Keratinocyte (primary cell): ENCODE data around the gene TNPO2. TPM values are rescaled to one million over a fixed set of nuclear protein-coding genes. Genes with fewer than 3 reads are reported as not detected.

Source experiments
- DNase-seq: peaks from one replicate; pipeline ENCODE4 v3.0.0-alpha.2; 2011; ENCODE audit warnings: low read depth, missing footprints, low spot score
- FAIRE-seq: peaks from 2 replicates; lab custom pipeline; 2011; peaks lifted over from hg19 to GRCh38; lab: Jason Lieb, UNC
- H2AFZ ChIP-seq: 2 replicates; pipeline ENCODE4 v1.6.0; 2012; ENCODE audit warnings: low read length, control low read depth, inconsistent platforms; ENCODE audit not compliant: control insufficient read depth
- H3K27ac ChIP-seq: 2 replicates; pipeline ENCODE4 v1.5.1; 2011; ENCODE audit warnings: low read length; ENCODE audit not compliant: control insufficient read depth, insufficient read depth
- H3K27me3 ChIP-seq: 3 replicates; pipeline ENCODE4 v1.6.0; 2011; ENCODE audit warnings: low read length; ENCODE audit not compliant: control insufficient read depth, insufficient read depth; ENCODE audit errors: extremely low read depth
- H3K36me3 ChIP-seq, 2 experiments: 2 replicates in 1 of 2; 3 replicates in 1 of 2; pipeline ENCODE4 v1.5.1; 2011; ENCODE audit warnings: low read length in 2 of 2, mild to moderate bottlenecking in 1 of 2; ENCODE audit not compliant: control insufficient read depth in 2 of 2, insufficient read depth in 2 of 2; ENCODE audit errors: extremely low read depth in 1 of 2
- H3K4me1 ChIP-seq: 3 replicates; pipeline ENCODE4 v1.5.1; 2011; ENCODE audit warnings: low read length; ENCODE audit not compliant: control insufficient read depth, insufficient read depth; ENCODE audit errors: extremely low read depth
- H3K4me2 ChIP-seq: 3 replicates; pipeline ENCODE4 v1.6.0; 2011; ENCODE audit warnings: low read depth, low read length; ENCODE audit not compliant: control insufficient read depth, insufficient read depth; ENCODE audit errors: extremely low read depth
- H3K4me3 ChIP-seq, 3 experiments: fragments of 200-600 bp in 1 of 3; sonication (generic) in 1 of 3; 2 replicates in 2 of 3; 3 replicates in 1 of 3; pipeline ENCODE4 v1.5.1; 2011 to 2016; ENCODE audit warnings: low read length in 3 of 3, mild to moderate bottlenecking in 3 of 3, control low read depth in 2 of 3, inconsistent platforms in 1 of 3, low read depth in 1 of 3, mixed read lengths in 1 of 3, mixed run types in 1 of 3, moderate library complexity in 1 of 3; ENCODE audit not compliant: control insufficient read depth in 2 of 3, insufficient read depth in 2 of 3; ENCODE audit errors: extremely low read depth in 1 of 3
- H3K79me2 ChIP-seq: 2 replicates; pipeline ENCODE4 v1.6.0; 2012; ENCODE audit warnings: low read length; ENCODE audit not compliant: control insufficient read depth, insufficient read depth
- H3K9ac ChIP-seq: 3 replicates; pipeline ENCODE4 v1.6.0; 2011; ENCODE audit warnings: low read length; ENCODE audit not compliant: control insufficient read depth, insufficient read depth; ENCODE audit errors: extremely low read depth
- H3K9me1 ChIP-seq: 3 replicates; pipeline ENCODE4 v1.6.0; 2011; ENCODE audit warnings: low read length; ENCODE audit not compliant: control insufficient read depth, insufficient read depth; ENCODE audit errors: extremely low read depth
- H3K9me3 ChIP-seq: 2 replicates; pipeline ENCODE4 v1.5.1; 2012; ENCODE audit warnings: low read depth, low read length; ENCODE audit not compliant: control insufficient read depth
- H4K20me1 ChIP-seq: 3 replicates; pipeline ENCODE4 v1.6.0; 2011; ENCODE audit warnings: low read length; ENCODE audit not compliant: control insufficient read depth, insufficient read depth; ENCODE audit errors: extremely low read depth
- CTCF ChIP-seq, 3 experiments: IDR thresholded peaks in 1 of 3; conservative IDR thresholded peaks in 1 of 3; optimal IDR thresholded peaks in 1 of 3; 2 replicates in 2 of 3; 3 replicates in 1 of 3; pipeline versions ENCODE3 to v1.5.1; 2011; ENCODE audit warnings: low read length in 3 of 3, mild to moderate bottlenecking in 3 of 3, moderate library complexity in 2 of 3, control low read depth in 1 of 3, inconsistent platforms in 1 of 3; ENCODE audit not compliant: insufficient read depth in 2 of 3; ENCODE audit errors: extremely low read depth in 1 of 3
- EZH2 ChIP-seq: IDR thresholded peaks from one replicate; pipeline ENCODE4 v1.6.1; 2012; ENCODE audit warnings: inconsistent platforms, mild to moderate bottlenecking, low read length, moderate library complexity
- dilution Hi-C: fragments of 300-500 bp; cut with MboI; formaldehyde crosslinking; loops from one replicate; pipeline ENCODE4 v1.7.0; 2020; ENCODE audit warnings: low sequenced_read_pairs; ENCODE audit not compliant: extremely low pct_ligation_motif_present
- polyA plus RNA-seq, 5 experiments: library from polyadenylated mRNA; depleted of rRNA in 3 of 5; stranded (reverse) in 3 of 5; stranded (forward) in 1 of 5; unstranded in 1 of 5; fragments of >200 nt; gene quantifications; 1 replicate in 1 of 5; 2 replicates in 3 of 5; 3 replicates in 1 of 5; pipeline versions ENCODE4 v1.2.1 to v1.2.3, GENCODE V29; 2011 to 2012; ENCODE audit warnings: missing spikeins in 2 of 5, low read depth in 1 of 5, low replicate concordance in 1 of 5

TNPO2 gene
- polyA plus RNA-seq, 1 donor (not counting 4 experiments of a cell fraction or from before 2014, with no cell fraction given), result 75.3 TPM

DNA sequence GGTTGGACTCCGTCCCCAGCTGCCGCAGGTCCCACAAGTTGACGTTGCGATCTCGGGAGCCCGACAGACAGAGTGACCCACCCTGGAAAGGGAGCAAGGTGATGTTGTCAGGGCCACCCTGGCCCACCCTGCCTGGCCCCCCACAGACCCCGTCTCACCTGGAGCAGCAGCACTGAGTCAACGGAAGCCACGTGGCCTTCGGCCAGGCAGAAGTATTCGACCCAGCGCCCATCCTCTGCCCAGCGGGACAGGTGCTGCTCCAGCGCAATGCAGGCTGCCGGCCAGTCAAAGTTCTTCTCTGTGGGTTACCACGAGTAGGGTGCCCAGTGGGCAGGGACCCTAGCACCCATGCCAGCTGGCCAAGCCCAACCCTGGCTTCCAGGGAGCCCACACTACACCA, 29.1 kb downstream of the TNPO2 start:
- Histone ChIP-seq H3K4me1 (peaks cover 6% of the 10 kb centered on the region), H3K36me3 (peaks cover 7 to 14% of the 10 kb centered on the region in 2 experiments), H3K9me3 (no peaks in the 10 kb centered on the region), H3K4me3 (no peak overlapping the region), H4K20me1 (no peaks in the 10 kb centered on the region), H3K79me2 (peaks cover 4% of the 10 kb centered on the region), H2AFZ (no peak overlapping the region), H3K27me3 (no peaks in the 10 kb centered on the region), H3K9ac (no peak overlapping the region), H3K9me1 (peaks cover 4% of the 10 kb centered on the region), H3K4me2 (no peak overlapping the region), H3K27ac (no peak overlapping the region)
- DNase-seq (no peak), FAIRE-seq (no peak)
- TF ChIP-seq EZH2 (no peak), CTCF (optimal IDR thresholded peaks at IDR 0.05 in 1 of 3, IDR thresholded peaks at IDR 0.05 in 1 of 3, conservative IDR thresholded peaks at IDR 0.05 in 1 of 3; ENCODE audit: extremely low read depth in 1 of 3, insufficient read depth in 2 of 3, low read length in 3 of 3) (no peak)
- dilution Hi-C loops, result no loop called here

GRCh38 chr19:12692960-12693359, 30.8 kb downstream of the TNPO2 start:
- no peak overlapping the region for H3K4me3 ChIP-seq

More at GRCh38 chr19:12692960-12693359, 30.8 kb downstream of the TNPO2 start:
- DNase-seq (no peak), FAIRE-seq (no peak)
- Histone ChIP-seq H4K20me1 (no peaks in the 10 kb centered on the region), H3K27me3 (no peaks in the 10 kb centered on the region), H3K9ac (no peak overlapping the region), H2AFZ (no peak overlapping the region), H3K9me1 (peaks cover 4% of the 10 kb centered on the region), H3K27ac (no peak overlapping the region), H3K4me2 (no peak overlapping the region), H3K4me1 (peaks cover 6% of the 10 kb centered on the region), H3K79me2 (peaks cover 4% of the 10 kb centered on the region), H3K9me3 (no peaks in the 10 kb centered on the region), H3K36me3 (peaks cover 13% of the 10 kb centered on the region in 2 experiments)
- TF ChIP-seq EZH2 (no peak), CTCF (optimal IDR thresholded peaks at IDR 0.05 in 1 of 3, IDR thresholded peaks at IDR 0.05 in 1 of 3, conservative IDR thresholded peaks at IDR 0.05 in 1 of 3; ENCODE audit: extremely low read depth in 1 of 3, insufficient read depth in 2 of 3, low read length in 3 of 3) (no peak)
- dilution Hi-C loops, result no loop called here
